ACC112 (cell line): ENCODE data around the gene VPS52.

Source experiments
- H2AFZ ChIP-seq: fragments of 200-600 bp; sonication (generic); one replicate; pipeline ENCODE4 v1.6.0; 2017; ENCODE audit warnings: antibody characterized with exemption, low read length; ENCODE audit not compliant: unreplicated experiment
- H3K27ac ChIP-seq: fragments of 200-600 bp; sonication (generic); 2 replicates; pipeline ENCODE4 v1.5.1; 2014; ENCODE audit warnings: low read depth, mild to moderate bottlenecking, antibody characterized with exemption, low read length, moderate library complexity
- H3K27me3 ChIP-seq: fragments of 200-600 bp; sonication (generic); 2 replicates; pipeline ENCODE4 v1.6.1; 2014; ENCODE audit warnings: mild to moderate bottlenecking, antibody characterized with exemption, low read length, moderate library complexity, mixed read lengths; ENCODE audit not compliant: insufficient read depth
- H3K36me3 ChIP-seq: fragments of 200-600 bp; sonication (generic); 2 replicates; pipeline ENCODE4 v1.6.1; 2016; ENCODE audit warnings: mild to moderate bottlenecking, antibody characterized with exemption, low read length, moderate library complexity, mixed read lengths; ENCODE audit not compliant: insufficient read depth
- H3K4me1 ChIP-seq: fragments of 200-600 bp; sonication (generic); one replicate; pipeline ENCODE4 v1.6.1; 2016; ENCODE audit warnings: low read length, mixed read lengths; ENCODE audit not compliant: insufficient read depth, unreplicated experiment, control insufficient read depth
- H3K4me3 ChIP-seq: fragments of 200-600 bp; sonication (generic); 2 replicates; pipeline ENCODE4 v1.5.1; 2014; ENCODE audit warnings: mild to moderate bottlenecking, low read depth, low read length
- H3K79me2 ChIP-seq: fragments of 200-600 bp; sonication (generic); one replicate; pipeline ENCODE4 v1.6.0; 2016; ENCODE audit warnings: low read length; ENCODE audit not compliant: control insufficient read depth, unreplicated experiment, insufficient read depth

Gene VPS52

GRCh38 chr6:33208091-33208967 is 63.3 kb downstream of the VPS52 start, which contains the start of gene RING1:
TSS of gene RING1 (plus strand) at chr6:33208500. CDS start at chr6:33208823, 323 bp downstream.
- H3K36me3 ChIP-seq: no peaks in the 10 kb centered on the region
- no peaks in the 10 kb centered on the region for H3K27me3 ChIP-seq
- H2AFZ ChIP-seq: peak within 1 kb of the TSS; percentile 32
- H3K79me2 ChIP-seq: peaks cover 8% of the 10 kb centered on the region
- peaks cover 45% of the 10 kb centered on the region for H3K4me1 ChIP-seq
- peak within 1 kb of the TSS; percentile 90 for H3K27ac ChIP-seq
- H3K4me3 ChIP-seq: peak within 1 kb of the TSS; percentile 79

GRCh38 chr6:33207552-33208090 is 64.1 kb downstream of the VPS52 start:
- peak overlapping the region; percentile 79 for H3K4me3 ChIP-seq
- peaks cover 44% of the 10 kb centered on the region for H3K4me1 ChIP-seq
- H2AFZ ChIP-seq: peak overlapping the region; percentile 32
- peaks cover 5% of the 10 kb centered on the region; the same call in 1 of the 2 replicates for H3K36me3 ChIP-seq
- H3K27ac ChIP-seq: peak overlapping the region; percentile 90
- peaks cover 15% of the 10 kb centered on the region for H3K79me2 ChIP-seq
- no peaks in the 10 kb centered on the region for H3K27me3 ChIP-seq

GRCh38 chr6:33206864-33207551 is 64.7 kb downstream of the VPS52 start:
- H3K4me1 ChIP-seq: peaks cover 47% of the 10 kb centered on the region
- peaks cover 21% of the 10 kb centered on the region for H3K79me2 ChIP-seq
- peak overlapping the region; percentile 90 for H3K27ac ChIP-seq
- H3K4me3 ChIP-seq: peak overlapping the region; percentile 79
- H3K27me3 ChIP-seq: no peaks in the 10 kb centered on the region
- H2AFZ ChIP-seq: no peak overlapping the region
- H3K36me3 ChIP-seq: peaks cover 11% of the 10 kb centered on the region; the same call in 1 of the 2 replicates

- peaks cover 15% of the 10 kb centered on the region; the same call in 1 of the 2 replicates for H3K36me3 ChIP-seq
- peak overlapping the region; percentile 79; the same call in 1 of the 2 replicates for H3K4me3 ChIP-seq
- peak overlapping the region; percentile 90 for H3K27ac ChIP-seq
- H3K4me1 ChIP-seq: peaks cover 51% of the 10 kb centered on the region
- H3K27me3 ChIP-seq: no peaks in the 10 kb centered on the region
- peaks cover 29% of the 10 kb centered on the region for H3K79me2 ChIP-seq
- no peak overlapping the region for H2AFZ ChIP-seq
Observed at GRCh38 chr6:33206027-33206863, 65.4 kb downstream of the VPS52 start.

GRCh38 chr6:33205191-33206026 is 66.3 kb downstream of the VPS52 start:
- Histone ChIP-seq H3K27me3 (no peaks in the 10 kb centered on the region), H3K79me2 (peaks cover 34% of the 10 kb centered on the region), H3K4me1 (peaks cover 51% of the 10 kb centered on the region), H3K27ac (peak overlapping the region; percentile 90), H2AFZ (no peak overlapping the region), H3K4me3 (peak overlapping the region; percentile 70), H3K36me3 (peaks cover 15% of the 10 kb centered on the region; the same call in 1 of the 2 replicates)

DNA sequence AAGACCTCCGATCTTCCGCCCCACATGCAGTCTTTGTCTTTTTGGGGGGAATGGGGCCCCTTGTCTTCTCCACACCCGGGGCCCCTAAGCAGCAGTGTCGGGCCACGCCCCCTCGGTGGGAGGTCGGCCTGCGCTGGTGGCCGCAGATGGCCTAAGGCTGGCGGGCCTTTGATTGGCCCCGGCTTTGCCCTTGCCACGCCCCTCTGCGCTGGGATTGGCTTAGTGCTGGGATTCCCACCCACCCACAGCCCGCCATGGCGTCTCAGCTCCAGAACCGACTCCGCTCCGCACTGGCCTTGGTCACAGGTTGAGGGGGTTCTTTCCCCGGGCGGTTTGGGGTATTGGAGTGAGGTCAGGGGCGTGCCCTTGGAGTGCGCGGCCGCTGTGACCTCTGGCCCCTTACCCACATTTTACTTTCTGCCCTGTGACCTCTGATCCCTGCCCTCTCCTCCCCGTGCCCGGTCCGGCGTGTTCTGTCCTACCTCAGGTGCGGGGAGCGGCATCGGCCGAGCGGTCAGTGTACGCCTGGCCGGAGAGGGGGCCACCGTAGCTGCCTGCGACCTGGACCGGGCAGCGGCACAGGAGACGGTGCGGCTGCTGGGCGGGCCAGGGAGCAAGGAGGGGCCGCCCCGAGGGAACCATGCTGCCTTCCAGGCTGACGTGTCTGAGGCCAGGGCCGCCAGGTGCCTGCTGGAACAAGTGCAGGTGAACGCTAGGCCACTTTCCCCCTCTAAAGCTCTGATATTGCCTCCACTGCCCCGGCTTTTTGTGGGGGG is 67.1 kb downstream of the VPS52 start, which contains the start of gene HSD17B8:
Gene HSD17B8, plus strand, starts transcription at position 241 of the 776 bp plus-strand sequence. Its CDS starts 14 bp downstream, at position 255.
- Histone ChIP-seq H3K4me3 (peak within 1 kb of the TSS; percentile 70), H3K27me3 (no peaks in the 10 kb centered on the region), H3K4me1 (peaks cover 51% of the 10 kb centered on the region), H3K79me2 (peaks cover 38% of the 10 kb centered on the region), H2AFZ (no peak within 1 kb of the TSS), H3K27ac (peak within 1 kb of the TSS; percentile 90), H3K36me3 (peaks cover 15% of the 10 kb centered on the region; the same call in 1 of the 2 replicates)

- H2AFZ ChIP-seq: no peak overlapping the region
- H3K27ac ChIP-seq: peak overlapping the region; percentile 13; the same call in 1 of the 2 replicates
- peaks cover 51% of the 10 kb centered on the region for H3K4me1 ChIP-seq
- peak overlapping the region; percentile 70 for H3K4me3 ChIP-seq
- peaks cover 15% of the 10 kb centered on the region; the same call in 1 of the 2 replicates for H3K36me3 ChIP-seq
- no peaks in the 10 kb centered on the region for H3K27me3 ChIP-seq
- H3K79me2 ChIP-seq: peaks cover 43% of the 10 kb centered on the region
Observed at GRCh38 chr6:33204165-33204414, 67.6 kb downstream of the VPS52 start.

DNA sequence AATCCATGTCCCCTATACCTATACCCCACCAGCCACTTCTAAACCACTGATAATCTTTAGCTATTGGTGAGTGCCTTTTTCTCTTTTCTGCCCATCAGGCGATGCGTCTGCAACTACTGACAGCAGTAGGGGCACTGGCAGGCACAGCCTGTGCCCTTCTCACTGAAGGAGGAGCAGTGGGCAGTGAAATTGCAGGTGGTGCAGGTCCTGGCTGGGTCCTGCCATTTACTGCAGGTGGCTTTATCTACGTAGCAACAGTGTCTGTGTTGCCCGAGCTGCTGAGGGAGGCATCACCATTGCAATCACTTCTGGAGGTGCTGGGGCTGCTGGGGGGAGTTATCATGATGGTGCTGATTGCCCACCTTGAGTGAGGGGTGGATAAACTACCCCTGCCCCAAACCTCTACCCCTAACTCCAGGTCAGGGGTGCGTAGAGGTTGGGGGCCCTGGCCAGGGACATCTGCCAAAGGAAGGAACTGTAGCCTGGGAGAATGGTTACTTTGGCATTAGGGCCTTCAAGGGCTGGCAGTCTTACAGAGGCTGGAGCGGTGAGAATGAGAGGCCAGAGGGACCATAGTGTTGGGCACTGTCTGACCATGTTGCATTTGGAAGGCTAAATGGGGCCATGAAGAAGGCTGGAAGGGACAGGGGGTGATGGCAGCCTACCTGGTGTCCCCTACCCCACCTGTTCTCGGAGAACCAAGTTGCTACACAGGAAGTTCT is 68.1 kb downstream of the VPS52 start:
- Histone ChIP-seq H3K4me3 (peak overlapping the region; percentile 70), H2AFZ (no peak overlapping the region), H3K79me2 (peaks cover 47% of the 10 kb centered on the region), H3K27ac (peak overlapping the region; percentile 13; the same call in 1 of the 2 replicates), H3K36me3 (peaks cover 15% of the 10 kb centered on the region; the same call in 1 of the 2 replicates), H3K27me3 (no peaks in the 10 kb centered on the region), H3K4me1 (peaks cover 55% of the 10 kb centered on the region)
